Sigmoid colon (tissue), 7 donors: ENCODE data around the gene PLEKHG4B. TPM values are rescaled to one million over a fixed set of nuclear protein-coding genes. Genes with fewer than 3 reads are reported as not detected.
"Not testable (repeated sequence)": the region's sequence is repeated elsewhere in the genome, so short reads cannot be mapped to it uniquely, and the experiment has no call there.

ENCODE experiments used
- DNase-seq: peaks from one replicate; pipeline ENCODE4 v3.0.0-alpha.2; 2019
- H3K27ac ChIP-seq, 4 donors: fragments of 200-600 bp; sonication (generic); one replicate each; pipeline ENCODE4 v1.5.1; 2016 to 2019; ENCODE audit warnings: mild to moderate bottlenecking in 1 of 4
- H3K27me3 ChIP-seq, 3 donors: fragments of 200-600 bp; sonication (generic); one replicate each; pipeline ENCODE4 v1.5.1; 2019; ENCODE audit warnings: mild to moderate bottlenecking in 1 of 3
- H3K36me3 ChIP-seq, 4 donors: fragments of 200-600 bp; sonication (generic); one replicate each; pipeline ENCODE4 v1.5.1; 2016 to 2019
- H3K4me1 ChIP-seq, 4 donors: fragments of 200-600 bp; sonication (generic); one replicate each; pipeline ENCODE4 v1.5.1; 2017 to 2019
- H3K4me3 ChIP-seq, 4 donors: fragments of 200-600 bp; sonication (generic); one replicate each; pipeline ENCODE4 v1.5.1; 2017 to 2019; ENCODE audit warnings: mild to moderate bottlenecking in 2 of 4, moderate library complexity in 1 of 4
- H3K9me3 ChIP-seq, 4 donors: fragments of 200-600 bp in 3 of 4; sonication (generic) in 3 of 4; one replicate each; pipeline versions ENCODE4 v1.5.1 to v1.6.1; 2013 to 2019
- EP300 ChIP-seq, 4 donors: sonication (generic); formaldehyde crosslinking; IDR thresholded peaks; one replicate each; pipeline ENCODE4 v1.6.1; 2017; ENCODE audit warnings: antibody characterized with exemption in 4 of 4
- POLR2A ChIP-seq, 2 donors: fragments of 450-650 bp; IDR thresholded peaks; one replicate each; pipeline ENCODE4 v1.6.1; 2016; ENCODE audit warnings: antibody characterized with exemption in 2 of 2, mild to moderate bottlenecking in 2 of 2, moderate library complexity in 2 of 2
- POLR2AphosphoS5 ChIP-seq, 4 donors: sonication (generic); formaldehyde crosslinking; IDR thresholded peaks; one replicate each; pipeline ENCODE4 v1.6.1; 2017; ENCODE audit warnings: antibody characterized with exemption in 4 of 4
- WGBS, 2 donors: extraction: QIAGEN DNeasy Blood & Tissue Kit; methylation state at CpG; one replicate each; pipeline ENCODE4 v1.1.7; 2013; 5-methylcytosine and 5-hydroxymethylcytosine counted together
- intact Hi-C: fragments of 100-400 bp; cut with DNase I; formaldehyde crosslinking; loops from one replicate; pipeline ENCODE4 v1.15.1; 2023
- polyA plus RNA-seq, 3 donors: library from polyadenylated mRNA; stranded (reverse); fragments of 200-250 nt; gene quantifications; one replicate each; pipeline ENCODE4 v1.2.3, GENCODE V29; 2013
- total RNA-seq, 4 donors: library from RNA; depleted of rRNA; stranded (reverse); fragments of >200 nt; gene quantifications; one replicate each; pipeline ENCODE4 v1.1.0, GENCODE V29; 2016
- TF ChIP-seq, protein P1 (sequence below), 4 experiments: fragments of 450-650 bp in 3 of 4; fragments of 200-600 bp in 1 of 4; IDR thresholded peaks; one replicate each; pipeline ENCODE4 v1.5.1; 2016 to 2019; ENCODE audit warnings: antibody characterized with exemption in 4 of 4, mild to moderate bottlenecking in 3 of 4, moderate library complexity in 2 of 4
- donor health status: healthy with polysubstance abuse.
- donor health status: Bipolar disorder and iron deficiency.
- donor health status: healthy.

The PLEKHG4B gene, protein sequence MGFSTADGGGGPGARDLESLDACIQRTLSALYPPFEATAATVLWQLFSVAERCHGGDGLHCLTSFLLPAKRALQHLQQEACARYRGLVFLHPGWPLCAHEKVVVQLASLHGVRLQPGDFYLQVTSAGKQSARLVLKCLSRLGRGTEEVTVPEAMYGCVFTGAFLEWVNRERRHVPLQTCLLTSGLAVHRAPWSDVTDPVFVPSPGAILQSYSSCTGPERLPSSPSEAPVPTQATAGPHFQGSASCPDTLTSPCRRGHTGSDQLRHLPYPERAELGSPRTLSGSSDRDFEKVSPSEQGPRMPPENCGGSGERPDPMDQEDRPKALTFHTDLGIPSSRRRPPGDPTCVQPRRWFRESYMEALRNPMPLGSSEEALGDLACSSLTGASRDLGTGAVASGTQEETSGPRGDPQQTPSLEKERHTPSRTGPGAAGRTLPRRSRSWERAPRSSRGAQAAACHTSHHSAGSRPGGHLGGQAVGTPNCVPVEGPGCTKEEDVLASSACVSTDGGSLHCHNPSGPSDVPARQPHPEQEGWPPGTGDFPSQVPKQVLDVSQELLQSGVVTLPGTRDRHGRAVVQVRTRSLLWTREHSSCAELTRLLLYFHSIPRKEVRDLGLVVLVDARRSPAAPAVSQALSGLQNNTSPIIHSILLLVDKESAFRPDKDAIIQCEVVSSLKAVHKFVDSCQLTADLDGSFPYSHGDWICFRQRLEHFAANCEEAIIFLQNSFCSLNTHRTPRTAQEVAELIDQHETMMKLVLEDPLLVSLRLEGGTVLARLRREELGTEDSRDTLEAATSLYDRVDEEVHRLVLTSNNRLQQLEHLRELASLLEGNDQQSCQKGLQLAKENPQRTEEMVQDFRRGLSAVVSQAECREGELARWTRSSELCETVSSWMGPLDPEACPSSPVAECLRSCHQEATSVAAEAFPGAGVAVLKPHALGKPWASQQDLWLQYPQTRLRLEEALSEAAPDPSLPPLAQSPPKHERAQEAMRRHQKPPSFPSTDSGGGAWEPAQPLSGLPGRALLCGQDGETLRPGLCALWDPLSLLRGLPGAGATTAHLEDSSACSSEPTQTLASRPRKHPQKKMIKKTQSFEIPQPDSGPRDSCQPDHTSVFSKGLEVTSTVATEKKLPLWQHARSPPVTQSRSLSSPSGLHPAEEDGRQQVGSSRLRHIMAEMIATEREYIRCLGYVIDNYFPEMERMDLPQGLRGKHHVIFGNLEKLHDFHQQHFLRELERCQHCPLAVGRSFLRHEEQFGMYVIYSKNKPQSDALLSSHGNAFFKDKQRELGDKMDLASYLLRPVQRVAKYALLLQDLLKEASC (N-terminal part only)
- total RNA-seq: 1 to 10 TPM in 1 of 4 donors, under 1 TPM in 3; 0.14 to 1.9 (median 0.43) TPM
- under 1 TPM in 1 of 3 donors, not detected in 2; 0.04 TPM for polyA plus RNA-seq

DNA sequence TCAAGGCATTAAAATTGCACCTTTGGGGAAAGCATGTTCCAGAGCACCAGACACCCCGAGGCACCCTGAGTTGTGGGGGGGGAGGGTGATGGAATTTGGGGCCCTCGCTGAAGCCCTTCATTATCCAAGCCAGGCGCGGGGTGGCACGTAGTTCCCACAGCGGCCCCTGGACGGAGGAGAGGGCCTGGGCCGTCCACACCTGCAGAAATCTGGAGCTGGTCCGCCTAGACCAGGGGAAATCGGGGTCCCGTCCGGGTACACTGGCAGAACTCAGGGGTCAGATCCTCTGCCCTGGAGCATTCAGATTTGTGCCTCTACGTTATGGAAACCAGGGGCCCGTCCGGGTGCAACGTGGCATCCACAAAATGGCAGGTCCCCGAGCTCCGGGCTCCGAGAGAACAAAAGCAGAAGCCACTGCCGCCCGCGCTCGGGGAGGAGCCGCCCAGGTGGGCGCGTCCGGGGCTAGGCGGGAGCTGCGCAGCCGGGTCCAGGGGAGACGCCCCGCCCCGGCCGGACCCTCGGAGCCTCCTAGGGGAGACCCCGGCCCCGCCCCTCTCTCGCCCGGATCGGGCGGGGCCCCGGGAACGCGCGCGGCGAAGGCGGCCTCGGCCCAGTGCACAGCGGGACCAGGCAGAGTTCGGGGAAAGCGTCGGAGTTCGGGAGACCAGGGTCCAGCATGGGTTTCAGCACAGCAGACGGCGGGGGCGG lies at the start of gene PLEKHG4B:
Gene PLEKHG4B, plus strand, starts transcription at position 613 of the 708 bp plus-strand sequence. Its CDS starts 64 bp downstream, at position 677.
- DNase-seq: no peak
- WGBS, 2 donors: 8 to 11% methylated on average over 57 of the region's 57 CpGs
- no peak within 1 kb of the TSS for H3K27ac ChIP-seq
- intact Hi-C loops: no loop called here
- peak within 1 kb of the TSS in 3 of 4 donors; percentile 34 to 47 (median 46) for H3K4me3 ChIP-seq
- H3K4me1 ChIP-seq: peaks cover 0 to 11% (median 5%) of the 10 kb centered on the region in 4 donors
- H3K27me3 ChIP-seq: peaks cover 16 to 62% (median 39%) of the 10 kb centered on the region in 3 donors
- no peak for TF ChIP-seq EP300 (IDR thresholded peaks at IDR 0.05)
- no peak for TF ChIP-seq POLR2A (IDR thresholded peaks at IDR 0.05)
- no peak for TF ChIP-seq POLR2AphosphoS5 (IDR thresholded peaks at IDR 0.05)
- TF ChIP-seq, protein P1, sequence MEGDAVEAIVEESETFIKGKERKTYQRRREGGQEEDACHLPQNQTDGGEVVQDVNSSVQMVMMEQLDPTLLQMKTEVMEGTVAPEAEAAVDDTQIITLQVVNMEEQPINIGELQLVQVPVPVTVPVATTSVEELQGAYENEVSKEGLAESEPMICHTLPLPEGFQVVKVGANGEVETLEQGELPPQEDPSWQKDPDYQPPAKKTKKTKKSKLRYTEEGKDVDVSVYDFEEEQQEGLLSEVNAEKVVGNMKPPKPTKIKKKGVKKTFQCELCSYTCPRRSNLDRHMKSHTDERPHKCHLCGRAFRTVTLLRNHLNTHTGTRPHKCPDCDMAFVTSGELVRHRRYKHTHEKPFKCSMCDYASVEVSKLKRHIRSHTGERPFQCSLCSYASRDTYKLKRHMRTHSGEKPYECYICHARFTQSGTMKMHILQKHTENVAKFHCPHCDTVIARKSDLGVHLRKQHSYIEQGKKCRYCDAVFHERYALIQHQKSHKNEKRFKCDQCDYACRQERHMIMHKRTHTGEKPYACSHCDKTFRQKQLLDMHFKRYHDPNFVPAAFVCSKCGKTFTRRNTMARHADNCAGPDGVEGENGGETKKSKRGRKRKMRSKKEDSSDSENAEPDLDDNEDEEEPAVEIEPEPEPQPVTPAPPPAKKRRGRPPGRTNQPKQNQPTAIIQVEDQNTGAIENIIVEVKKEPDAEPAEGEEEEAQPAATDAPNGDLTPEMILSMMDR (IDR thresholded peaks at IDR 0.05): no peak
- no peaks in the 10 kb centered on the region for H3K9me3 ChIP-seq
- no peaks in the 10 kb centered on the region for H3K36me3 ChIP-seq

DNA sequence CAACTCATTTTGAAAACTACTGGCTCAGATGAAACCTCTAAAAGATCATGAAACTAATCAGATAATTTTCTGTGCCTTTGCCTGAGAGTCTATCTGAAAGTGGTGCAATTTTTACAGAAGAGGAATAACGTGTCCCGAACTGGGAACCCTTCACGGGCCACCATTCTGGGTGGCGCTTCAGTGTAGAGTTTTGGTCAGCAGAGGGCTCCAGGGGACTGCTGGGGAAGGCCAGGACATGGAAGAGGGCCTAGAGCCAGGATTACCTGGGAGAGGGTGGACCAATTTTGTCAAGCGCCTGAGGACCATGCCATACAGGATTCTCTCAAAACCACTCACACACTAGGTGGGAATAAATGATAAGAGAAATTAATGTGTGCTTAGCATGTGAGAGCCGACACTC lies 49.7 kb upstream of the PLEKHG4B start:
- intact Hi-C loops: no loop called here
- 29 to 35% methylated on average over 6 of the region's 6 CpGs for WGBS, 2 donors
- H3K4me1 ChIP-seq: no peaks in the 10 kb centered on the region

DNA sequence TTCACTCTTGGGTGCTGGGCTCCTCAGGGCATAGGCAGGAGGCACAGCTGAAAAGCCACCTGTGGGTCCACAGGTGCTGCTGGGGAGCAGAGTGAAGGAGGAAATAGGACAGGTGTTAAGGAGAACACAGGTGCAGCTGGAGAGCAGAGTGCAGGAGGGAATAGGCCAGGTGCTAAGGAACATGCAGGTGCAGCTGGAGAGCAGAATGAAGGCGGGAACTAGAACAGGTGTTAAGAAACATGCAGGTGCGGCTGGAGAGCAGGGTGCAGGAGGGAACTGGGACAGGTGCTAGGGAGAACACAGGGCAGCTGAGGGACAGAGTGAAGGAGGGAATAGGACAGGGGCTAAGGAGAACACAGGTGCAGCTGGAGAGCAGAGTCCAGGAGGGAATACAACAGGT lies 43.8 kb upstream of the PLEKHG4B start:
- 11 to 68% methylated on average over 2 of the region's 2 CpGs for WGBS, 2 donors
- DNase-seq: no peak
- Histone ChIP-seq H3K27ac (no peak overlapping the region), H3K4me3 (no peak overlapping the region), H3K4me1 (peaks cover 0 to 7% (median 3%) of the 10 kb centered on the region in 4 donors), H3K9me3 (no peaks in the 10 kb centered on the region), H3K27me3 (peaks cover 0 to 26% (median 8%) of the 10 kb centered on the region in 3 donors), H3K36me3 (no peaks in the 10 kb centered on the region)
- TF ChIP-seq POLR2A (IDR thresholded peaks at IDR 0.05) (no peak), POLR2AphosphoS5 (IDR thresholded peaks at IDR 0.05) (no peak), EP300 (IDR thresholded peaks at IDR 0.05) (no peak)
- TF ChIP-seq, protein P1 (IDR thresholded peaks at IDR 0.05): no peak
- intact Hi-C loops: no loop called here

More for the DNA sequence above, 49.7 kb upstream of the PLEKHG4B start:
- Histone ChIP-seq H3K27me3 (peaks cover 0 to 16% (median 0%) of the 10 kb centered on the region in 3 donors), H3K27ac (no peak overlapping the region), H3K36me3 (no peaks in the 10 kb centered on the region), H3K9me3 (no peaks in the 10 kb centered on the region), H3K4me3 (no peak overlapping the region)
- no peak for DNase-seq
- TF ChIP-seq EP300 (IDR thresholded peaks at IDR 0.05) (no peak), POLR2AphosphoS5 (IDR thresholded peaks at IDR 0.05) (no peak), POLR2A (IDR thresholded peaks at IDR 0.05) (no peak)
- TF ChIP-seq, protein P1 (IDR thresholded peaks at IDR 0.05): no peak

DNA sequence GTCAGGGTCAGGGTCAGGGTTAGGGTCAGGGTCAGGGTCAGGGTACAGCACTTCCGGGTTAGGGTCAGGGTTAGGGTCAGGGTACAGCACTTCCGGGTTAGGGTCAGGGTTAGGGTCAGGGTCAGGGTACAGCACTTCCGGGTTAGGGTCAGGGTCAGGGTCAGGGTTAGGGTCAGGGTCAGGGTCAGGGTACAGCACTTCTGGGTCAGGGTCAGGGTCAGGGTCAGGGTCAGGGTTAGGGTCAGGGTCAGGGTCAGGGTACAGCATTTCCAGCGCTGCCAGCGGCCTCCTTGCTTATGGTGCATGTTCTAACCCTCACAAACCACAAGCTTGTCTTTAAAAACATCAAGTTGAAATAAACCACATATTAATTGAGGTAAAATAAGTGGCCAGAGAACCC lies 42.4 kb upstream of the PLEKHG4B start:
- H3K27ac ChIP-seq, H3K36me3 ChIP-seq, DNase-seq, intact Hi-C loops, H3K9me3 ChIP-seq, H3K4me3 ChIP-seq: not testable (repeated sequence)
- H3K4me1 ChIP-seq: peaks cover 0 to 19% (median 14%) of the 10 kb centered on the region in 4 donors
- H3K27me3 ChIP-seq: peaks cover 6 to 33% (median 21%) of the 10 kb centered on the region in 3 donors
- 80 to 89% methylated on average over 5 of the region's 5 CpGs for WGBS, 2 donors
